GM23338 (cell line): ENCODE measurements around the gene FAM193B.

Source experiments
- CREB1 ChIP-seq: fragments of 250-450 bp; sonication (Bioruptor Pico); IDR thresholded peaks from 2 replicates; pipeline ENCODE4 v1.5.0; 2020; ENCODE audit warnings: low read depth, mild to moderate bottlenecking, moderate library complexity
- EZH2 ChIP-seq: fragments of 200-600 bp; sonication (generic); IDR thresholded peaks from one replicate; pipeline ENCODE4 v1.8.0; 2017; ENCODE audit warnings: antibody characterized with exemption, mild to moderate bottlenecking, low read depth; ENCODE audit not compliant: unreplicated experiment
- EZH2phosphoT487 ChIP-seq: fragments of 200-600 bp; sonication (generic); IDR thresholded peaks from one replicate; pipeline ENCODE4 v1.8.1; 2018; ENCODE audit warnings: antibody characterized with exemption; ENCODE audit not compliant: unreplicated experiment
- POLR2AphosphoS5 ChIP-seq: IDR thresholded peaks from 2 replicates; pipeline ENCODE4 v1.6.1; 2016; ENCODE audit warnings: antibody characterized with exemption, low read depth
- STAT1 ChIP-seq: IDR thresholded peaks from one replicate; pipeline ENCODE4 v1.6.1; 2016; ENCODE audit warnings: antibody characterized with exemption; ENCODE audit not compliant: unreplicated experiment
- ZNF114 ChIP-seq: fragments of 250-450 bp; sonication (Bioruptor Pico); IDR thresholded peaks from 2 replicates; pipeline ENCODE4 v1.5.0; 2020; ENCODE audit warnings: mild to moderate bottlenecking, moderate library complexity
- TF ChIP-seq, protein P1 (sequence below), 2 experiments: fragments of 200-600 bp in 1 of 2; sonication (generic) in 1 of 2; conservative IDR thresholded peaks; 2 replicates each; pipeline versions ENCODE4 v1.5.1 to v1.6.1; 2016 to 2017; ENCODE audit warnings: antibody characterized with exemption in 2 of 2, low read depth in 2 of 2, mild to moderate bottlenecking in 2 of 2, moderate library complexity in 1 of 2
- TF ChIP-seq, protein P2 (sequence below): IDR thresholded peaks from one replicate; pipeline ENCODE4 v1.6.1; 2018; ENCODE audit warnings: antibody characterized with exemption; ENCODE audit not compliant: unreplicated experiment
- TF ChIP-seq, protein P3 (sequence below): IDR thresholded peaks from 2 replicates; pipeline ENCODE4 v1.6.1; 2016; ENCODE audit warnings: antibody characterized with exemption

DNA sequence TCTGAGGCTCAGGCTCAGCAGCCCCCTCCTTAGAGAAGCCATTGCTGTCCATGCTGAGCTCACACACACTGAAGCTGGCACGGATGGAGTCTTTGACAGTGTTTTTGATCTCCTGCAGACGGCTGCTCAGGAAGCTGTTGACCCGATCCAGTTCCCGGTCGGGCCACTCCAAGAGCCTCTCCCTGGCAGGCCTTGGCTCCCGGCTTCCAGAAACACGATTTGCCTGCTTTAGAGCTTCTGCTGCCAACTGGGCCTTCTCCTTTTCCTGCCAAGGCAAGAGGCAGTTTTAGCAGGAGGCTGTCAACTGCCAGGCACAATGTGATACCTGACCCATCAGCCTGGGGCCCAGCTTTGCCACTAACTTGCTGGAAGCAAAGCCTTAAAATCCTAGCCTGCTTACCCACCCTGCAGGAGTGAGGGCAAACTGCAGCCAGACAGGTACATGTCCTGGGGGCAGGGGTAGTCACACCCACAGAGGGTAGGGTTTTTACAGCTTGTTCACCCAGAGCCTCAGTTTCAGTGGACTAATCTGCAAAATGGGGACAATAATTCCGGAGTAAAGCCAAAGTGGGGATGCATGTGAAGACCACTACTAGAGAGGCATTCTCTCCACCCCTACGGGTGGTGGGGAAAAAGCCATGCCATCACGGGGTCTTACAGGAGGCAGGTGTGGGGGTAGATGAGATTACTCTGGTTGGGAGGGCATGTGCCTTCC is 29.3 kb downstream of the FAM193B start:
- TF ChIP-seq, protein P1, sequence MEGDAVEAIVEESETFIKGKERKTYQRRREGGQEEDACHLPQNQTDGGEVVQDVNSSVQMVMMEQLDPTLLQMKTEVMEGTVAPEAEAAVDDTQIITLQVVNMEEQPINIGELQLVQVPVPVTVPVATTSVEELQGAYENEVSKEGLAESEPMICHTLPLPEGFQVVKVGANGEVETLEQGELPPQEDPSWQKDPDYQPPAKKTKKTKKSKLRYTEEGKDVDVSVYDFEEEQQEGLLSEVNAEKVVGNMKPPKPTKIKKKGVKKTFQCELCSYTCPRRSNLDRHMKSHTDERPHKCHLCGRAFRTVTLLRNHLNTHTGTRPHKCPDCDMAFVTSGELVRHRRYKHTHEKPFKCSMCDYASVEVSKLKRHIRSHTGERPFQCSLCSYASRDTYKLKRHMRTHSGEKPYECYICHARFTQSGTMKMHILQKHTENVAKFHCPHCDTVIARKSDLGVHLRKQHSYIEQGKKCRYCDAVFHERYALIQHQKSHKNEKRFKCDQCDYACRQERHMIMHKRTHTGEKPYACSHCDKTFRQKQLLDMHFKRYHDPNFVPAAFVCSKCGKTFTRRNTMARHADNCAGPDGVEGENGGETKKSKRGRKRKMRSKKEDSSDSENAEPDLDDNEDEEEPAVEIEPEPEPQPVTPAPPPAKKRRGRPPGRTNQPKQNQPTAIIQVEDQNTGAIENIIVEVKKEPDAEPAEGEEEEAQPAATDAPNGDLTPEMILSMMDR (conservative IDR thresholded peaks at IDR 0.05; ENCODE audit: low read depth in 2 of 2) = no peak
- TF ChIP-seq CREB1 = no peak
- no peak for TF ChIP-seq POLR2AphosphoS5
- TF ChIP-seq EZH2 = no peak
- TF ChIP-seq, protein P2, sequence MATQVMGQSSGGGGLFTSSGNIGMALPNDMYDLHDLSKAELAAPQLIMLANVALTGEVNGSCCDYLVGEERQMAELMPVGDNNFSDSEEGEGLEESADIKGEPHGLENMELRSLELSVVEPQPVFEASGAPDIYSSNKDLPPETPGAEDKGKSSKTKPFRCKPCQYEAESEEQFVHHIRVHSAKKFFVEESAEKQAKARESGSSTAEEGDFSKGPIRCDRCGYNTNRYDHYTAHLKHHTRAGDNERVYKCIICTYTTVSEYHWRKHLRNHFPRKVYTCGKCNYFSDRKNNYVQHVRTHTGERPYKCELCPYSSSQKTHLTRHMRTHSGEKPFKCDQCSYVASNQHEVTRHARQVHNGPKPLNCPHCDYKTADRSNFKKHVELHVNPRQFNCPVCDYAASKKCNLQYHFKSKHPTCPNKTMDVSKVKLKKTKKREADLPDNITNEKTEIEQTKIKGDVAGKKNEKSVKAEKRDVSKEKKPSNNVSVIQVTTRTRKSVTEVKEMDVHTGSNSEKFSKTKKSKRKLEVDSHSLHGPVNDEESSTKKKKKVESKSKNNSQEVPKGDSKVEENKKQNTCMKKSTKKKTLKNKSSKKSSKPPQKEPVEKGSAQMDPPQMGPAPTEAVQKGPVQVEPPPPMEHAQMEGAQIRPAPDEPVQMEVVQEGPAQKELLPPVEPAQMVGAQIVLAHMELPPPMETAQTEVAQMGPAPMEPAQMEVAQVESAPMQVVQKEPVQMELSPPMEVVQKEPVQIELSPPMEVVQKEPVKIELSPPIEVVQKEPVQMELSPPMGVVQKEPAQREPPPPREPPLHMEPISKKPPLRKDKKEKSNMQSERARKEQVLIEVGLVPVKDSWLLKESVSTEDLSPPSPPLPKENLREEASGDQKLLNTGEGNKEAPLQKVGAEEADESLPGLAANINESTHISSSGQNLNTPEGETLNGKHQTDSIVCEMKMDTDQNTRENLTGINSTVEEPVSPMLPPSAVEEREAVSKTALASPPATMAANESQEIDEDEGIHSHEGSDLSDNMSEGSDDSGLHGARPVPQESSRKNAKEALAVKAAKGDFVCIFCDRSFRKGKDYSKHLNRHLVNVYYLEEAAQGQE = no peak
- no peak for TF ChIP-seq STAT1
- TF ChIP-seq EZH2phosphoT487 = no peak
- TF ChIP-seq ZNF114 (CRISPR knock-in tag) = no peak
- TF ChIP-seq, protein P3, sequence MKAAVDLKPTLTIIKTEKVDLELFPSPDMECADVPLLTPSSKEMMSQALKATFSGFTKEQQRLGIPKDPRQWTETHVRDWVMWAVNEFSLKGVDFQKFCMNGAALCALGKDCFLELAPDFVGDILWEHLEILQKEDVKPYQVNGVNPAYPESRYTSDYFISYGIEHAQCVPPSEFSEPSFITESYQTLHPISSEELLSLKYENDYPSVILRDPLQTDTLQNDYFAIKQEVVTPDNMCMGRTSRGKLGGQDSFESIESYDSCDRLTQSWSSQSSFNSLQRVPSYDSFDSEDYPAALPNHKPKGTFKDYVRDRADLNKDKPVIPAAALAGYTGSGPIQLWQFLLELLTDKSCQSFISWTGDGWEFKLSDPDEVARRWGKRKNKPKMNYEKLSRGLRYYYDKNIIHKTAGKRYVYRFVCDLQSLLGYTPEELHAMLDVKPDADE = no peak
